ENCODE results near the gene ASRGL1.

ASRGL1 gene

GRCh38 chr11:62307950-62308349 is 29.3 kb upstream of the ASRGL1 start:
- Histone ChIP-seq H3K79me1 (ENCODE audit: low read length) (no peaks in the 10 kb centered on the region), H3K27me3 (ENCODE audit: insufficient read depth, low read length) (no peaks in the 10 kb centered on the region), H3K4me1 (ENCODE audit: control insufficient read depth in 1 of 2, insufficient read depth in 2 of 2, low read length in 2 of 2) (no peaks in the 10 kb centered on the region), H3K36me3 (ENCODE audit: control insufficient read depth in 1 of 2, insufficient read depth in 2 of 2, low read length in 2 of 2) (no peaks in the 10 kb centered on the region), H3K14ac (ENCODE audit: low read length) (no peak overlapping the region), H3K23ac (ENCODE audit: low read length) (no peak overlapping the region), H3K4ac (ENCODE audit: low read depth, low read length) (no peak overlapping the region), H4K91ac (ENCODE audit: low read depth, low read length) (no peak overlapping the region), H3K4me2 (ENCODE audit: low read length) (no peak overlapping the region), H3K4me3 (ENCODE audit: low read depth, low read length) (no peak overlapping the region), H4K12ac (ENCODE audit: low read depth, low read length) (no peak overlapping the region), H2BK5ac (ENCODE audit: low read depth, low read length, poor library complexity) (no peak overlapping the region), H2AFZ (ENCODE audit: insufficient read depth, low read length, poor library complexity) (no peak overlapping the region), H3K18ac (ENCODE audit: low read length) (no peak overlapping the region), H3K79me2 (ENCODE audit: control insufficient read depth, insufficient read depth, low read length, poor library complexity) (no peaks in the 10 kb centered on the region), H2BK120ac (ENCODE audit: insufficient read depth, low read length, poor library complexity) (no peak overlapping the region), H2BK12ac (ENCODE audit: low read length) (no peak overlapping the region), H3K9me3 (ENCODE audit: insufficient read depth, low read depth, low read length) (no peaks in the 10 kb centered on the region), H3K9ac (ENCODE audit: low read length) (no peak overlapping the region), H2AK5ac (ENCODE audit: low read length) (no peak overlapping the region), H4K8ac (ENCODE audit: low read depth, low read length) (no peak overlapping the region), H3K27ac (ENCODE audit: low read depth, low read length) (no peak overlapping the region)
- no peak for DNase-seq

DNA sequence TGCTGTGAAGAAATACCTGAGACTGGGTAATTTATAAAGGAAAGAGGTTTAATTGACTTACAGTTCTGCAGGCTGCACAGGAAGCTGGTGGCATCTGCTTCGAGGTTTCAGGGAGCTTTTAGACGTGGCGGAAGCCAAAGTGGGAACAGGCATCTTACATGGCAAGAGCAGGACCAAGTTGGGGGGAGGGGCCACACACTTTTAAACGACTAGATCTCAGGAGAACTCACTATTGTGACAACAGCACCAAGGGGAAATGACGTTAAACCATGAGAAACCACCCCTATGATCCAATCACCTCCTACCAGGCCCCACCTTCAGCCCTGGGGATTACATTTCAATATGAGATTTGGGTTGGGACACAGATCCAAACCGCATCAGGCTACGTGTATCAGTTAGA is 27.3 kb upstream of the ASRGL1 start:
- Histone ChIP-seq H3K4ac (ENCODE audit: low read depth, low read length) (no peak overlapping the region), H3K36me3 (ENCODE audit: control insufficient read depth in 1 of 2, insufficient read depth in 2 of 2, low read length in 2 of 2) (no peaks in the 10 kb centered on the region), H3K9ac (ENCODE audit: low read length) (no peak overlapping the region), H3K4me2 (ENCODE audit: low read length) (no peak overlapping the region), H3K14ac (ENCODE audit: low read length) (no peak overlapping the region), H2BK120ac (ENCODE audit: insufficient read depth, low read length, poor library complexity) (no peak overlapping the region), H3K27me3 (ENCODE audit: insufficient read depth, low read length) (no peaks in the 10 kb centered on the region), H4K91ac (ENCODE audit: low read depth, low read length) (no peak overlapping the region), H2BK5ac (ENCODE audit: low read depth, low read length, poor library complexity) (no peak overlapping the region), H3K27ac (ENCODE audit: low read depth, low read length) (no peak overlapping the region), H3K4me3 (ENCODE audit: low read depth, low read length) (no peak overlapping the region), H2AFZ (ENCODE audit: insufficient read depth, low read length, poor library complexity) (no peak overlapping the region), H2BK12ac (ENCODE audit: low read length) (no peak overlapping the region), H4K8ac (ENCODE audit: low read depth, low read length) (no peak overlapping the region), H2AK5ac (ENCODE audit: low read length) (no peak overlapping the region), H3K4me1 (ENCODE audit: control insufficient read depth in 1 of 2, insufficient read depth in 2 of 2, low read length in 2 of 2) (no peaks in the 10 kb centered on the region), H3K23ac (ENCODE audit: low read length) (no peak overlapping the region), H3K79me1 (ENCODE audit: low read length) (no peaks in the 10 kb centered on the region), H4K12ac (ENCODE audit: low read depth, low read length) (no peak overlapping the region), H3K9me3 (ENCODE audit: insufficient read depth, low read depth, low read length) (no peaks in the 10 kb centered on the region), H3K79me2 (ENCODE audit: control insufficient read depth, insufficient read depth, low read length, poor library complexity) (no peaks in the 10 kb centered on the region), H3K18ac (ENCODE audit: low read length) (no peak overlapping the region)
- DNase-seq, result no peak
- WGBS (ENCODE audit: extremely low coverage, insufficient coverage, insufficient read length), result no CpG with 5 or more reads among the region's 7 CpGs

GRCh38 chr11:62315431-62315830 is 21.8 kb upstream of the ASRGL1 start:
- no peak overlapping the region for H4K91ac ChIP-seq (ENCODE audit: low read depth, low read length)
- H4K12ac ChIP-seq (ENCODE audit: low read depth, low read length), result no peak overlapping the region
- H3K9ac ChIP-seq (ENCODE audit: low read length), result no peak overlapping the region
- H2BK5ac ChIP-seq (ENCODE audit: low read depth, low read length, poor library complexity), result no peak overlapping the region
- no peaks in the 10 kb centered on the region for H3K27me3 ChIP-seq (ENCODE audit: insufficient read depth, low read length)
- no peak overlapping the region for H2AFZ ChIP-seq (ENCODE audit: insufficient read depth, low read length, poor library complexity)
- no peaks in the 10 kb centered on the region for H3K79me1 ChIP-seq (ENCODE audit: low read length)
- H3K23ac ChIP-seq (ENCODE audit: low read length), result no peak overlapping the region
- no peak overlapping the region for H3K4me2 ChIP-seq (ENCODE audit: low read length)
- H3K79me2 ChIP-seq (ENCODE audit: control insufficient read depth, insufficient read depth, low read length, poor library complexity), result no peaks in the 10 kb centered on the region
- no peak overlapping the region for H3K27ac ChIP-seq (ENCODE audit: low read depth, low read length)
- H3K14ac ChIP-seq (ENCODE audit: low read length), result no peak overlapping the region
- no peaks in the 10 kb centered on the region for H3K36me3 ChIP-seq (ENCODE audit: control insufficient read depth in 1 of 2, insufficient read depth in 2 of 2, low read length in 2 of 2)
- H4K8ac ChIP-seq (ENCODE audit: low read depth, low read length), result no peak overlapping the region
- H2AK5ac ChIP-seq (ENCODE audit: low read length), result no peak overlapping the region
- H3K18ac ChIP-seq (ENCODE audit: low read length), result no peak overlapping the region
- no peaks in the 10 kb centered on the region for H3K4me1 ChIP-seq (ENCODE audit: control insufficient read depth in 1 of 2, insufficient read depth in 2 of 2, low read length in 2 of 2)
- H2BK12ac ChIP-seq (ENCODE audit: low read length), result no peak overlapping the region
- no CpG with 5 or more reads among the region's 1 CpG for whole genome bisulfite sequencing (ENCODE audit: extremely low coverage, insufficient coverage, insufficient read length)
- DNase-seq, result no peak
- no peaks in the 10 kb centered on the region for H3K9me3 ChIP-seq (ENCODE audit: insufficient read depth, low read depth, low read length)
- H2BK120ac ChIP-seq (ENCODE audit: insufficient read depth, low read length, poor library complexity), result no peak overlapping the region
- no peak overlapping the region for H3K4me3 ChIP-seq (ENCODE audit: low read depth, low read length)
- no peak overlapping the region for H3K4ac ChIP-seq (ENCODE audit: low read depth, low read length)

DNA sequence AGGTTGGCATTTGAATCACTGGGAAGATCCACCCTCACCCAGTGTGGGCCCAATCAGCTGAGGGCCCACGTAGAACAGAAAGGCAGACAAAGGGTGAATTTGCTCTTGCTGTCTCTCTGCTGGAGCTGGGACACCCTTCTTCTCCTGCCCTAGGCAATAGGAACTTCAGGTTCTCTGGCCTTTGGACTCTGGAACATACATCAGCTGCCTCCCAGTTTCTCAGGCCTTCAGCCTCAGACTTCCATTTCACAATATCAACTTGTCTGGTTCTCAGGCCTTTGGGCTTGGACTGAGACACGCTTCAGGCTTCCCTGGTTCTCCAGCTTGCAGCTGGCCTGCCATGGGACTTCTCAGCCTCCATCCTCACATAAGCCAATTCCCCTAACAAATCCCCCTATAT is 14.7 kb upstream of the ASRGL1 start:
- H3K4me1 ChIP-seq (ENCODE audit: control insufficient read depth in 1 of 2, insufficient read depth in 2 of 2, low read length in 2 of 2), result no peaks in the 10 kb centered on the region
- H3K18ac ChIP-seq (ENCODE audit: low read length), result no peak overlapping the region
- no peak overlapping the region for H4K12ac ChIP-seq (ENCODE audit: low read depth, low read length)
- H3K79me2 ChIP-seq (ENCODE audit: control insufficient read depth, insufficient read depth, low read length, poor library complexity), result no peaks in the 10 kb centered on the region
- no peak overlapping the region for H3K4ac ChIP-seq (ENCODE audit: low read depth, low read length)
- no peak overlapping the region for H4K91ac ChIP-seq (ENCODE audit: low read depth, low read length)
- H3K9ac ChIP-seq (ENCODE audit: low read length), result no peak overlapping the region
- H3K9me3 ChIP-seq (ENCODE audit: insufficient read depth, low read depth, low read length), result no peaks in the 10 kb centered on the region
- H4K8ac ChIP-seq (ENCODE audit: low read depth, low read length), result no peak overlapping the region
- no peak overlapping the region for H3K4me3 ChIP-seq (ENCODE audit: low read depth, low read length)
- H3K27me3 ChIP-seq (ENCODE audit: insufficient read depth, low read length), result no peaks in the 10 kb centered on the region
- no peak overlapping the region for H2BK12ac ChIP-seq (ENCODE audit: low read length)
- H3K23ac ChIP-seq (ENCODE audit: low read length), result no peak overlapping the region
- no peaks in the 10 kb centered on the region for H3K79me1 ChIP-seq (ENCODE audit: low read length)
- no peak overlapping the region for H2AFZ ChIP-seq (ENCODE audit: insufficient read depth, low read length, poor library complexity)
- H3K27ac ChIP-seq (ENCODE audit: low read depth, low read length), result no peak overlapping the region
- no CpG with 5 or more reads among the region's 2 CpGs for WGBS (ENCODE audit: extremely low coverage, insufficient coverage, insufficient read length)
- H2BK120ac ChIP-seq (ENCODE audit: insufficient read depth, low read length, poor library complexity), result no peak overlapping the region
- H3K4me2 ChIP-seq (ENCODE audit: low read length), result no peak overlapping the region
- no peak overlapping the region for H2AK5ac ChIP-seq (ENCODE audit: low read length)
- H3K14ac ChIP-seq (ENCODE audit: low read length), result no peak overlapping the region
- no peaks in the 10 kb centered on the region for H3K36me3 ChIP-seq (ENCODE audit: control insufficient read depth in 1 of 2, insufficient read depth in 2 of 2, low read length in 2 of 2)
- no peak overlapping the region for H2BK5ac ChIP-seq (ENCODE audit: low read depth, low read length, poor library complexity)
- DNase-seq, result no peak

Data from trophoblast cell (in vitro differentiated cells and primary cell).